Activated CD4-positive, alpha-beta T cell treated with anti-CD3 and anti-CD28 coated beads, Interleukin-2, amount 50 U/mL, for 24 hours (primary cell): ENCODE results near the gene ANO1.
"Not testable (repeated sequence)": the region's sequence is repeated elsewhere in the genome, so short reads cannot be mapped to it uniquely, and the experiment has no call there.

ENCODE experiments used
- DNase-seq, 2 donors: peaks; one replicate each; pipeline ENCODE4 v3.0.0-alpha.2; 2020; ENCODE audit warnings: low read depth in 1 of 2, low spot score in 1 of 2

The ANO1 gene

DNA sequence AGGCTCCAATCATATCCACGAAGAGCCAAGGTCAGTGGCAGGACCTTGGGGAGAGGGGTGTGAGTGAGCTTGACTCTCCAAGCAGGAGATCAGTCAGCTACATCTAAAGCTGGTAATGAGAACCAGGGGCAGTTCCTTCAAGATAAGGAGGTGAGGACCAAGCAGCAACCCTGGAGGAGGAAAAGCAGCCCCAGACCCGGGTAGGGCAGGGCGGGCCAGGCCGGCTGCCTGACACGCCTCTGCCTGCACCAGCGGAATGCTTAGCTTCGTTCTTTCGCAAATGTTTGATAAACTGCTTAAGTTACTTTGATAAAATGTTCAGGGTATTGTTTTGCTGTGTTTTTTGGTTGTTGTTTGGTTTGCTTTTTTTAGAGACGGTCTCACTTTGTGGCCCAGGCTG lies 106.3 kb downstream of the ANO1 start:
- no peak for DNase-seq

GRCh38 chr11:70185348-70186055 lies 107.4 kb downstream of the ANO1 start:
- no peak for DNase-seq

GRCh38 chr11:70186420-70186819 lies 108.3 kb downstream of the ANO1 start:
- DNase-seq, result no peak

DNA sequence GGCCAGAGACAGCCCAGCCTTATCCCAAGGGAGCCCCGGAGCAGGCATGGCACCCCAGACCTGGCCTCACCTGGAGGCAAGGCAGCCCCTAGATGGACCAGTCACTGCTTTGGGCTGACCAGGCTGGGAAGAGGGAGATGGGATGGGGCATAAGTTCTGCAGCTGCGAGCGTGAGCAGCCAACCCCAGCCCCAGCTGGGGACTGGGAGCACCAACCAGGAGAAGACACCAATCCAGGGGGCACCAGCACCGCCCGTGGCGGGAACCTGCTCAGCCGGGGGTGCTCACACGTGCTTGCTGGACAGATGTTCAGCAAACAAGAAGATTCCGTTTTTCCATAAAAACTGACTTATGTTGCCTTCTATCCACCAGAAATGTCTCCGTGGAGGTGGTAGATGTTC lies 108.8 kb downstream of the ANO1 start:
- DNase-seq, result no peak

- no peak for DNase-seq
These were observed 109.7 kb downstream of the ANO1 start for GRCh38 chr11:70187771-70188170.

DNA sequence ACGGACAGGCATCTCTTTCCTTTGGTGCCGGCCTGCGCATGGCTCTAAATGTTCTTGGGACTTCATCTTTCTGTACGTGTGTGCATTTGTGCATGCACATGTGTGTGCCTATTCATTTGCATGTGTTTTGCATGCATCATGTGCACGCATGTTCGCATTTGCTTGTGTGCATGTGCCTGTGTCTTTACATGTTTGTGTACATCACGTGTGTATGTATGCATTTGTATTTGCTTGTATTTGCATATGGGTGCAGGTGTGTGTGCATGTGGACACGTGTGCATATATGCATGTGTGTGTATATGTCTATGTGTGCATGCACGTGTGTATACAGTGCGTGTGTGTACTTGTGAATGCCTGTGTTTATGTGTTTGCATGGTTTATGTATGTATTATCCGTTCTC lies 111.5 kb downstream of the ANO1 start:
- DNase-seq, result no peak

- peak; percentile 17 to 20 for DNase-seq
These were observed 113.5 kb downstream of the ANO1 start for GRCh38 chr11:70191495-70192140.

GRCh38 chr11:70192666-70193410 lies 114.7 kb downstream of the ANO1 start:
- no peak for DNase-seq

- DNase-seq, result no peak
These were observed 115.5 kb downstream of the ANO1 start for GRCh38 chr11:70193411-70194292.

GRCh38 chr11:70194792-70195791 lies 117.0 kb downstream of the ANO1 start:
- no peak for DNase-seq

DNA sequence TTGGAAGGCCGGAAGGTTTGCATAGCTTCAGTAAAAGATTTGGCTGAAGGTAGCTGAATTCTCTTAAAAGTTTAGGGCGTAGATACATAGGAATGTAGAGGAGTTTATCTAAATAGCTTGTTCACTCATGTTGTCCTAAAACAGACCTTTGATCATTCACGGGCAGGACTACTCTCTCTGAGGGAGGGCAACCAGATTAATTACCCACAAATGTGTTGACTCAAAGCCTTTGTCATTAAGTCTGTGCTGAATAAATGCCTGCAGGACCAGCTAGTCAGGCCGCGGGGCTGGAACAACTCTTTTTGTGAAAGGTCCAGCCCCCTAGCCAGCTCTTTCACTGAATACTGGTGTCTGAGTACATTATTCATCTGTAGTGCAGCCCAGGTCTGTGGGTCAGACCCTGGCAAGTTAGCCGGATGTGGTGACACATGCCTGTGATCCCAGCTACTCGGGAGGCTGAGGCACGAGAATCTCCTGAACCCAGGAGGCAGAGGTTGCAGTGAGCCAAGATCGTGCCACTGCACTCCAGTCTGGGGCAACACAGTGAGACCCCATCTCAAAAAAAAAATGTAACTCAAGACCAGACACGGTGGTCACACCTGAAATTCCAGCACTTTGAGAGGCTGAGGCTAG lies 122.2 kb downstream of the ANO1 start:
- no peak for DNase-seq

- not testable (repeated sequence) for DNase-seq
These were observed 122.9 kb downstream of the ANO1 start for GRCh38 chr11:70201047-70201446.

- DNase-seq, result no peak
These were observed 124.1 kb downstream of the ANO1 start for GRCh38 chr11:70201882-70202861.

- DNase-seq, result peak; percentile 81 to 88
These were observed 125.0 kb downstream of the ANO1 start, which contains the start of gene FADD for GRCh38 chr11:70202920-70203750. TSS of gene FADD (plus strand) at chr11:70203296. CDS start at chr11:70203460, 164 bp downstream.

- DNase-seq, result peak; percentile 73 to 96
These were observed 125.8 kb downstream of the ANO1 start for GRCh38 chr11:70203751-70204465.

- DNase-seq, result no peak
These were observed 126.3 kb downstream of the ANO1 start for GRCh38 chr11:70204466-70204799.
